Astrocyte of the hippocampus (primary cell): Measurements from ENCODE around the gene ASPSCR1.

Experiments
- DNase-seq: peaks from one replicate; pipeline ENCODE4 v3.0.0; 2011; ENCODE audit warnings: low read depth, low spot score

Gene ASPSCR1

DNA sequence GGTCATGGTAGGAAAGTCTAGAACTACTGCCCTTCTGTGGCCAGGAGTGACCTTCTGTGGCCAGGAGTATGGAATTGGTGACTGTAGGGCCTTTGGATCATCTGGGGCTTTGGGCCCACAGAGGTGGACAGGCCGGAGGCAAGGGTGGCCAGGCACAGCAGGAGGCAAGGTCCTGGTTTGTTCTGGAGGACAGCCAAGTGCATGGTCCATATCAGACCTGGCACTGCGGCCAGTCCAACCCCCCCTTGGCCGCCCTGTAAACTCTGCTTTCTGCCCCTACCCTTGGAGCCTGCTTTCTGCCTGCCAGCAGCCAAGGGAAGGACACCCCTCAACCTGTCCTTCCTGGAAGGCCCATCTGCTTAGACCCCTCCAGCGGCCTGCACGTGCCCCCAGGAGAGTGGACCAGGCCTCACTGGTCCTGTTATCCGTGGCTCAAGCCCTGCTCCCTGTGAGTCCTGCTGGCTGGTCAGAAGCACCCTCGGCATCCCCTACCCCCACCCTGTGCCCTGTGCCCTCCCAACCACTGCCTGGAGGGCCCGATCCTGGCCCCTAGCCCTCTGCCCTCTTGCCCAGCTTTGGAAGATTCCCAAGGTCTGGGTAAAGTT is 62.4 kb downstream of the ASPSCR1 start:
- no peak for DNase-seq

DNA sequence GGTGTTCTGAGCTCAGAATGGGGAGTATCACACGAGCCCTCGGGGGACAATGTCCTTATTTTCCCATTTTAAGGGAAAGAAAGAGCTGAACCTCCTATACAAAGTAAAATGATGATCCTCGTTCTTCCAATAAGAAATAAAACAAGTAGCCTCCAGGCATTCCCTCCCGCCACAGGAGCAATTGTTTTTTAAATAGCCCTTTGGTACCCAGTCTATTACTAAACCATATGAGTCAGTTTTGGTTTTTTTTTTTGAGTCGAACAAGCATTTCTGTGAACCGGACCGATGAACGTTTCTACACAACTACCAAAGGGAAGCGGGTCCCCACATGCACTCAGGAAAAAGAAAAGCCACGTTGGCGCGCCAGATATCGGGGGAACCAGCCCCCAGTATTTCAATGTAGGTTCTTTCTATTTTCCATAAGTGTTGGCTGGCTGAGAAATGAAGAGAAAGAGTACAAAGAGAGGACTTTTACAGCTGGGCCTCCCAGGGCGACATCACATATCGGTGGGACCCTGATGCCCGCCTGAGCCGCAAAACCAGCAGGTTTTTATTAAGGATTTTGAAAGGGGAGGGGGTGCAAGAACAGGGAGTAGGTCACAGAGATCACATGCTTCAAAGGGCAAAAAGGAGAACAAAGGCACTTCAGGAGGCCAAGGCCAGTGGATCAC is 63.9 kb downstream of the ASPSCR1 start:
- no peak for DNase-seq

DNA sequence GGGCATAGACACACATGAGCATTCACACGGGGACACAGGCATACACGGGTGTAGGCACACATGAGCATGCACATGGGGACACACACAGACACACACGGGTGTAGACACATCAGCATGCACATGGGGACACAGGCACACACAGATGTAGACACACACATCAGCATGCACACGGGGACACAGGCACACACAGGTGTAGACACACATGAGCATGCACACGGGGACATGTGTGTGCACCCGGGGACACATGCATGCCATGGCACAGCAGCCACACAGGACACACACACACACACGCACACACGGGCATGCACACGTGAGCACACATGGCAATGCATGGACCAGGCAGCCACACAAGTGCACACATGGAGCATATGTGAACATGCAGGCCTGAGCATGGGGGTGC is 65.2 kb downstream of the ASPSCR1 start:
- no peak for DNase-seq

DNA sequence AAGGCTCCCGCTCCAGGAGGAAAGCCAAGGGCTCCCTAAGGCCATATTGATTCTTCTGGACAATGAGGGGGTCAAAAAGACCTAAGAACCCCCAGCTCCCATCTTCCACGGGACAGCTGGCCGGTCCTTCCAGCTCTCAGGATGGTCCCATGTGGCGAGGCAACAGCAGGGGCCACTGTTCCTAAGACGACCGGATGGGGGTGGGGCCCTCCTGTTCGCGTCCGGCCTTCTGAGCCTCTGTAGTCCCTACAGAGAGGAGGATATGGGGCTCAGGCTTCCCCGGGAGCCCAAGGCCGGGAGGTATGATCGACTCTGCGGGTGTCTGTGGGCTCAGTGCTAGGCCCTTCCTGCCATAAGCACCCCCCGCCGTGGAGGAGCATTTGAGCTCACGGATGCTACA is 66.1 kb downstream of the ASPSCR1 start:
- no peak for DNase-seq

DNA sequence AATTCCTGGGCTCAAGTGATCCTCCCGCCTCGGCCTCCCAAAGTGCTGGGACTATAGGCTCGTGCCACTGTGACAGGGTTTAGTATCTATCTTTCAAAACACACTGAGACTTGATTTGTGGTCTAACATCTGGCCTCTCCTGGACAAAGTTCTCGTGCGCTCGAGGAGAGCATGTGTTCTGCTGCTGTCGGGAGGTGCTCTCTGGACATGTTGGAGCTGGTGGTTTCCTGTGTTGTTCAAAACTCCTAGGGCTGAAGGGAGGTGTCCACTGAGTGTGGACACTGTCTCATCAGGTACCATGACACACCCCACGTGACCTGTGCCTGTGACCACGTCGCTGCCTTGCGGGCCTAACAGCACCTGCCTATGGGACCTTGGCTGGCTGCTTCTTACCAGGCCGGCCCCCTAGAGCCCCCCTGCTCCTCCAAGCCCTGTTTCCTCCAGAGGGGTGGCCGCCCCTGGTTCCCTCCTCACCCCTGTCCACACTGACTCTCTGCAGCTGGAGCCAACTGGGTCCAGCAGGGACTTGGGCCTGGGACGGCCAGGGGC is 68.6 kb downstream of the ASPSCR1 start:
- DNase-seq: no peak

DNA sequence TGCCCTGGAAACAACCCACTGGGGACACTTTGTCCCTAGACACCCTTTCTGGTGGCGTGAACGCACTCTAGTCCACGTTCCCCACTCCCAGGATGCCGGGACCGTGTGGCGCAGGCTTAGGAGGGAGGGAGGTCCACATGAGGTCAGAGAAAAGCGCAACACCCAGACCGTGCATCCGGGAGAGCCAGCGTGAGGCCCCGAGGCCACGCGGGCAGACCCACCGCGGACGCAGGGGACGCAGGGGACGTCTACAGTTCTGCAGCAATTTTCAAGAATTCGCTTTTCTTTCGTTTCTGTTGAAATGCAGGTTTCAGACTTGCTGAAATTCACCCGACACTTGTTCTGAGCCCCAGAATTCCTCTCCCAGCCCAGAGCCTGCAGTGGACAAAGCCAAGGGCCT is 69.5 kb downstream of the ASPSCR1 start:
- no peak for DNase-seq

DNA sequence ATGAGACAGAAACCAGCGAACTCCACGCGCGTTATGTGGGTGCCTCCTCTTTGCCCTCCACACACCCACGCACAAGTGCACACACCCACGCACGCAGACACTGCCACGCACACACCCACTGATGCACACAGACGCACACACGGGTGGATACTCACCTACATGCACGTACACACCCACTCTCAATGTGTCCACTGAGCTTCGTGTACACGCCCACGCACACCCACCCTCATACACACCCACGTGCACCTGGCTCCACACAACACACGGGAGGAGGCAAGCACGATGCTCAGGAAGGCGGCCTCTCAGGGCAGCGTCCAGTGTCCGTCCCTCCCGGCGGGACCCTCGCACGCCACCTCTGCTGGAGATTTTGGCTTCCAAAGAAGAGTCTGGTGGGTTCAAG is 70.0 kb downstream of the ASPSCR1 start:
- no peak for DNase-seq

DNA sequence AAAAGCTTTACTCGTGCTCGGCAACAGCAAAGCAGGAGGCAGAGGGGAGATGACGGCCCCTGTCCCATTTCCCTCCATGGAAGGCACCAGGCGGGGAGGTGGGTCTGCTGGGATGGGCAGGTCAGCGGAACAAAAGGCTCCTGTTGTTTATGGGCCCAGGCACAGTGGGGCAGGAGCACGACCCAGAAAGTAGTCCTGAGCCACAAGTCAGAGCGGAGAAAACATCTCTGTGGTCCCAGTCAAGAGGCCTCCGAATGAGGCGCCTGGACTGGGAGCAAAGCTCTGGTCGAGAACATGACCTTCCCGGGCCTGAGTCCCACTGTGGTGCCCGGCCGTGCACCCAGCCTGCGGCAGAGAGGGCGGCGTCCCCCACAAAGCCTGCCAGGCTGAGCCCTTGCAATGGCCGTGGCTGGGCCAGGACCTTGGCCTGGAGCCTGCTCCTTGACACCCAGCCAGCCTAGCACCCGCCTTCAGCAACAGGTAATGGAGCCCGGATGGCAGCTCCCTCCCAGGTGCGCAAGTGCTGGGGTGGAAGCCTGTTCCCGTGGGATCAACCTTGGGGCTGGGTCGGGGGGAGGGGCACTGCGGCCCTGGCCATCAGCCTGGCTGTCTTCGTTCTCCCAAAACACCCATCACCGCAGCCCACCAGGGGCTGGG is 70.6 kb downstream of the ASPSCR1 start:
- no peak for DNase-seq

DNA sequence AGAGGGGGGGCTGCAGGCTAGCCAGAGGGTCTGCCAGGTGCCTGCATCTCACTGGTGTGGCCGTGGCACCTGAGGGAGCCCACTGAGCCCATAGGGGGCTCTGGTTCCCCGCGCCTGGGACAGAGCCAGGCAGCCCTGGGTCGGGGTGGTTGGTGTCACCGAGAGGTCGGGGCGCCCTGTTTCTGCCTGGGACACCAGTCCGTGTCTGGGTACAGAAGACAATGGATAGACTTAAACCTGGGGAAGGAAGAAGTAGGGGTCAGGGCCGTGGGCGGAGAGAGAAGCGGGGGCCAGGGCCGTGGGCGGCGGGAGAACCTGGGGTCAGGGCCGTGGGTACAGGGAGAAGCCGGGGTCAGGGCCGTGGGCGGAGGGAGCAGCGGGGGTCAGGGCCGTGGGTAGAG is 71.1 kb downstream of the ASPSCR1 start:
- no peak for DNase-seq

DNA sequence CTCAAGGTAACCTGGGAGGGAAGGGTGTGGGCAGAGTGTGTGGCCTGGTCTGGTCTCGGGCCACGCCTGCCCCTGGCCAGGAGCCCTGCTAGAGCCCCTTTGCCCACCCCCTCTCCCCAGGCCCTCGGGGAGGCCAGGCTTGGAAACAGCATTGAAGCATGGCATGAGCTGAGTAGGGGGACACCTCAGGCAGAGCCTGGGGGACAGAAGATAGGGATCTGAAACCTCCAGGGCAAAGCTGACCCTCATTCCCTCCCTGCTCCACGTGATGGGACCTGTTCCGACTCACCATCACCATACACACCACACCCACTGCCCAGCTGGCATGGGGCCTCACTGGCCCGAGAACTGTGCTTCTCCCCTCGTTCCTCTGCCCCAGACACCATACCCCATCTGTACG is 71.7 kb downstream of the ASPSCR1 start:
- no peak for DNase-seq

DNA sequence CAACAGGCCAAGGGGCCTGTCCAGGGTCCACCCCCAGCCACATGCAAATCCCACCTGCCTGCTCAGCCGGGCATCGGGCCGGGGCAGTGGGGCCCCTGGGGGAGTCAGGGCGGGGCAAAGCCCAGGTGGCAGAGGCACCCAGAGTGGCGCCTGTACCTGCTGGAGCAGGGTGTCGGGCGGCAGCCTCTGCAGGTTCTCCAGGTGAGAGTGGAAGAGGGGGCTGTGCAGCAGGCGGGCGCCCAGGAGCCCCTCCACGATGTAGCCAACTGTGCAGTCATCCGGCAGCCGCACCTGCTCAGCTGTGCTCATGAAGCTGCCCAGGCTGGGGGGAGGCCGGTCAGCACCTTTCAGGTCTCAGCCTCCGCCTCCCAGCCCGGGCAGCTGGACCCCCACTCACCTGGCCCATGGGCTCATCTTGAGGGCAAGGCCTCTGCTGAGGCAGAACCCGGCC is 72.1 kb downstream of the ASPSCR1 start:
- DNase-seq: no peak

DNA sequence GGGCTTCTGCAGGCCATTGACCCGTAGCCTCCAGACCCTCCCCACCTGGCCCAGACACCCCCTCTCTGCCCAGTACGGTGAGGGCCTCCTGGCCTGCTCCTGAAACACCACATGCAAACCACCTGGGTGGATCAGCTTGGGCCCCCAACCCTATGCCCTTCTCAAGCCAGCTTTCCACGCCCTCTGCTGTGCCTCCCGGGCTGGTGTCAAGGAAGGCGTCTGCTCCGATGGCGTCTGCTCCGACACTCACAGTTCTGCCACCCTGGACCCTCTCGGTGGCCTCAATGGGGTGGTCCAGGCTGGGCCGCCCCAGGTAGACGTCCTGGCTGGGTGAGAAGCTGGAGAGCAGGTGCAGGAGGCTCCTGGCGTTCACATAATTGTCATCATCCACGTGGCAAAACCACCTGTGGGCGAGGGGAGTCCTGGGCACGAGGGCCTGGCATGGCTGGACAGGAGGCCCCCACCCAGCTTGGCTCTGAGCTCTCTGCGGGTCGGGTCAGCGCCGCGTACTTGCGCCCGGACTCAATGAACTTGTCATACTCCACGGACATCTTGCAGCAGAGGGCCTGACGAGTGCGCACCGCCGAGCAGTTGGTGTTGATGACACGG is 72.8 kb downstream of the ASPSCR1 start:
- DNase-seq: no peak

DNA sequence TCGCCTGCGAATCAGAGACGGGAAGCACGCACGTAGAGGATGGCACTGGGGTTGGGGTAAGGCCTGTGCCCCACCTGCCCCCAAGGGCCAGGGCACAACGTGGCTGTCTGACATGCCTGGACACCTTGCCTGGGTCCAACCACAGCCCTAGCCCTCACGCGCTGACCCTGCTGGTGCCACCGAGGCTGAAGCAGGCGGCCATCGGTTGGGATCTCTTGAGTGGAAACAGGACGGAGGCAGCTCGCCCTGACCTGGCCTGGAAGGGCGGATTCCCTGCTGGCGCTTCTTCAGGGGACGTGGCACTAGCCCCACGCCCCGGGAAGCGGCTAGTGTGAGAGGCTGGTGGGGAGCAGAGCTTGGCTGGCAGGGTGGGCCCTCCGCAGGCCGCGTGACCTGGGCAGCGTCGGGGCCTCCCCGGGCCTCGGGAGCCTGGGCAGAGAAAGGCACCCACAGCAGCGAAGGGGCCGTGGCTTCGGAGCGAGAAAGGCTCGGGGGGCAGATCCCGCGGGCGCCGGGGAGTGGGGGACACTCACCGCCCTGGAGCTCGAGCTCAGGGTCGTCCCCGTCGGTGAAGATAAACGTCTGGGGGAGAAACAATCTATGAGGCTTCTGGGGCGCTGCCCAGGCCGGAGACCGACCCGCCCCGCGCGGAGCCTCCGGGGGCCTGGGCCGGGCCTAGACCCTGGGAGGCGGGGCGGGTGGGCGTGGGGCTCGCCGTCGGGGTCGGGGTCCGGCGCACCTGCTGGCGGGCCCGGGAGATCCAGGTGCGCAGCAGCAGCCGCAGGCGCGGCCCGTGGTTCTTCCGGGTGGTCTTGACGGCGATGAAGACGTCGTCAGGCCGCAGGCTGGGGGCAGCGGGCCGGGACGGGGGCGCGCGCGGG is 73.6 kb downstream of the ASPSCR1 start:
- DNase-seq: peak; percentile 31

DNA sequence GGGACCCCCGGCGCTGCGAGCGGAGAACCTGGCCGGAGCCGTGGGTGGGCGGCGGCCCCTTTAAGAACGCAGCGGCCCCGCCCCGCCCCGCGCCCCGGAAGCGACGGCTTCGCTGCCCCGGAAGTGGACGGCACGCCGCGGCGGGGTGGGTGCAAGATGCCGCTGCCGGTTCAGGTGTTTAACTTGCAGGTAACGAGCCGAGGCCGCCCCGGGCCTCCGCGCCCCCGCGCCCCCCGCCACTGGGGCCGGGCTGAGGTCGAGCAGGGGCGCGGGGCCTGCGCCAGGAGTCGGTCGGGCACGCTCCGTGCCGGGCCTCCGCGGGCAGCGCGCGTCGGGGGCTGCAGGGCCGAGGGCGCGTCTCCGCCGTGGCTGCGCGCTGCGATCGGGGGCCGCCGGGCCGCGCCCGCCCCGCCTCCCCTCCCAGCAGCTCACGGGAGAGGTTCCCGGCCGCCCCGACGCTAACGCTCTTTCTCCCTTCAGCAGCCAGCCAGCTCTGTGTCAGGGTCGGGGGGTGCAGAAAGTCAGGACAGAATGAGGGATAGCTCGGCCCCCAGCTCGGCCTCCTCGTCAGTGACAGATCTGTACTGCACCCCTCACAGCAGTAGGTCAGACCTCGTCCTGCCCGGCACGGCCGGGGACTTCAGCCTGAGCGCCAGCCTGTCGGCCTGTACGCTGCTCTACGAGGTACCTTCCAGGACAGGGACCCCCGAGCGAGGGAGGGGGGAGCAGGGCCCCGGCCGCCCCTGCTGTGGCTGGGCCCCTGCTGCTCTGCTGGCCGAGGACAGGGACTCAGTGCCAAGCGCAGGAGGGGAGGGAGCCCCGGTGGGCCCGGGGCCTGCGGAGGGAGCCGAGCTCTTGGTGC is 74.6 kb downstream of the ASPSCR1 start, which contains the start of the genes GPS1 and RFNG:
GPS1 (plus strand) TSS at position 123 of the 862 bp plus-strand sequence; CDS start at position 157, 34 bp downstream.
RFNG (minus strand) TSS at position 36 of the 862 bp plus-strand sequence. CDS start 45 bp downstream, outside the sequence.
- DNase-seq: peak; percentile 87

DNA sequence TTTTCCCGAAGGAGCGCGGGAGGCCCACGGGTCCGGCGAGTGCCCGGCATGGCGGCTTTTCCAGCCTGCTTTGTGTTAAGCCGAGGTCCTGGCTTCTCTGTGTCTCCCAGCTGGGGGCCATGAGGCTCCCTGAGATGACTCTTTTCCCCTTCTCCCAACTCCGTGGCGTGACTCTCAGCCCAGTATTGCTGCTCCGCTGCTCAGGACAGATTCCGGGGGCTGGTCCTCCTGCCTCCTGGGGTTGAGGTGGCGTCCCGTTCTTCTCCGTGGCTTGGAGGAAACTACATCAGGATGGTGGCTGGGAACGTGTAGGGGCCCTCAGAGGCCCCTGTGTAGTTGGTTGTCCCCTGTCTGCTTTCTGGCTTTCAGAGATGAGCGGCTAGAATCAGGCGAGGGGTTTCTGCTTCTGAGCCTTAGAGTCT is 75.2 kb downstream of the ASPSCR1 start:
- no peak for DNase-seq

DNA sequence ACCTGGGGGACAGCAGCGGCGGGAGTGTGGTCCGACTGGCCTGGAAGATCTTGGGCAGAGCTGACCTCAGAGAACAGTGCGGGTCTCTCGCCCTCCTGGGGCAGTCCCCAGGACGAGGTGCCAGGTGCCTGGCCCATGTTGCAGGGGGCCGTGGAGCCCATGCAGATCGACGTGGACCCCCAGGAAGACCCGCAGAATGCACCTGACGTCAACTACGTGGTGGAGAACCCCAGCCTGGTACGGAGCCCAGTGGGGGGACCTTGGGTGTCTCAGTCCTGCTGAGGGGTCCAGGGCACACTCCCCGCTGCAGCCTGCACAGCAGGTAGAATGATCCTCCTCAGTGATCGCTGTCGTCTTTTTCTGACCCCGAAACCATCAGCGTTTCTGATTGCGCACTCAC is 75.7 kb downstream of the ASPSCR1 start:
- DNase-seq: no peak

DNA sequence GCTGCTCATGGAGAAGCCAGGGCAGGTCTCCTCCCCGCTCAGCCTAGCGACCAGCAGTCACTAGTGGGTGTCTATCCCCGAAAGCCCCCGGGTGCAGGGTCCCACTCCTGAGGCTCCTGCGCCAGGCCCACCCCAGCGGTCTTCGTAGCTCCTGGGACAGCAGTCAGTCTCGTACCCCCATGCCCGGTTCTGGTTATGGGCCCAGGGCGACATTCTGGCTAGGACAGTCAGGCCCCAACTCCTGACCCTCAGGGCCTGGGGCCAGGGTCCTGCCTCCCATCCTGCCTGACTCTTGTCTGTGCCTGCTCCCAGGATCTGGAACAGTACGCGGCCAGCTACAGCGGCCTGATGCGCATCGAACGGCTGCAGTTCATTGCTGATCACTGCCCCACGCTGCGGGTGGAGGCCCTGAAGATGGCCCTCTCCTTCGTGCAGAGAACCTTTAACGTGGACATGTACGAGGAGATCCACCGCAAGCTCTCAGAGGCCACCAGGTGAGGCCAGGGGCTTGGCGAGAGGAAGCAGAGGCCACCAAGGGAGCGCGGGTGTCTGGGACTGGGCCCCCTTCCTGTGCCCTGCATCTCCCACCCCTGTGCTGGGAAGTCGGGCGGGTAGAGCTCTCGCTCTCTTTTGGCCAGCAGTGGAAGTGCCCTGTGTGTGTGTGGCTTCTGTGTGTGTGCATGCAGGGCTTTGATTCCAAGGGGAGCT is 76.3 kb downstream of the ASPSCR1 start:
- DNase-seq: no peak

DNA sequence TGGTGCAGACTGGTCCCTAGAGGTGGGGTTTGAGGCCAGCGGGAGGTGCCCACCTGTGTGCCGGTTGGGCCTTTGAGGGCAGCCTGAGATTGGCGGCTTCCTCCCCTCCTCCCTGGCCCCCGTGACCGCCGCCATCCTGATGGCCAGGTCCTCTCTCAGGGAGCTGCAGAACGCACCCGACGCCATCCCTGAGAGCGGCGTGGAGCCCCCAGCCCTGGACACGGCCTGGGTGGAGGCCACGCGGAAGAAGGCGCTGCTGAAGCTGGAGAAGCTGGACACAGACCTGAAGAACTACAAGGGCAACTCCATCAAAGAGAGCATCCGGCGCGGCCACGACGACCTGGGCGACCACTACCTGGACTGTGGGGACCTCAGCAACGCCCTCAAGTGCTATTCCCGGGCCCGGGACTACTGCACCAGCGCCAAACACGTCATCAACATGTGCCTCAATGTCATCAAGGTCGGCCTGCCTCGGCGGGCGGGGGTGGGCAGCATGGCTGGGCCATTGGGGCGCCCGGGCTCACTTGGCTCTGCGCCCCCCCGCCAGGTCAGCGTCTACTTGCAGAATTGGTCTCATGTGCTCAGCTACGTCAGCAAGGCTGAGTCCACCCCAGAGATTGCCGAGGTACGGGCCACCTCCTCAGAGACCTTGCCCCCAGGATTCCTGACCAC is 77.1 kb downstream of the ASPSCR1 start:
- no peak for DNase-seq
